Left colon (tissue), 2 donors: ENCODE measurements around the gene CEP170B. TPM values are rescaled to one million over a fixed set of nuclear protein-coding genes. Genes with fewer than 3 reads are reported as not detected.
A peak's percentile ranks its signal among the peaks of the same experiment; 100 is the strongest.
"Not testable (repeated sequence)": the region's sequence is repeated elsewhere in the genome, so short reads cannot be mapped to it uniquely, and the experiment has no call there.

Experiments
- ATAC-seq: fragments of 200-7000 bp; cut with Tn5 transposase; one replicate; pipeline ENCODE4 v1.9.1; 2020; ENCODE audit warnings: mild to moderate bottlenecking, moderate library complexity
- DNase-seq, 2 donors: peaks; one replicate each; pipeline ENCODE4 v3.0.0-alpha.2; 2020
- intact Hi-C, 2 donors: fragments of 100-400 bp; cut with DNase I in 1 of 2; cut with micrococcal nuclease in 1 of 2; formaldehyde crosslinking; loops; one replicate each; pipeline versions ENCODE4 v1.11.2 to v1.14.0; 2022; cut with DNase I, micrococcal nuclease
- long read RNA-seq: library from polyadenylated mRNA; unstranded; transcript quantifications from one replicate; pipeline ENCODE4 v2.0.0, GENCODE V29; 2021
- total RNA-seq, 2 donors: library from RNA; stranded (reverse); fragmentation: NEBNext Ultra II Directional; extraction: Animal tissue kit (Norgen Biotek cat#: 25700); gene quantifications; one replicate each; pipeline ENCODE4 v1.2.1, GENCODE V29; 2021
- donor health status: DM: no; HTN: no; CAD: no.
- donor health status: DM: yes; HTN: yes; CAD: no.

The CEP170B gene
- 10 to 100 TPM; 76.4 to 89.3 TPM for total RNA-seq
- long read RNA-seq, partial matches to known transcripts = 2 of 21 reads
- long read RNA-seq, other reads (novel, unspliced or antisense) = 19 of 21 reads

GRCh38 chr14:104865081-104865630 is at the start of gene CEP170B:
Gene CEP170B, plus strand, starts transcription at chr14:104865268. Its CDS starts 3,183 bp downstream, at chr14:104868451.
- peak; percentile 56 for ATAC-seq
- peak in 1 of 2 donors; percentile 69 for DNase-seq

GRCh38 chr14:104816616-104816884 is 48.5 kb upstream of the CEP170B start:
- intact Hi-C loops = no loop called here
- ATAC-seq (no peak), DNase-seq (no peak)

More at GRCh38 chr14:104865081-104865630, at the start of gene CEP170B:
- intact Hi-C loops = no loop called here

GRCh38 chr14:104817930-104818713 is 46.9 kb upstream of the CEP170B start:
- ATAC-seq = no peak
- peak in 1 of 2 donors; percentile 7 for DNase-seq
- intact Hi-C loops = no loop called here

GRCh38 chr14:104818714-104819161 is 46.3 kb upstream of the CEP170B start:
- intact Hi-C loops = no loop called here

GRCh38 chr14:104819361-104819781 is 45.7 kb upstream of the CEP170B start:
- intact Hi-C loops = no loop called here
- ATAC-seq = no peak
- DNase-seq = peak in 1 of 2 donors; percentile 17

More at GRCh38 chr14:104818714-104819161, 46.3 kb upstream of the CEP170B start:
- ATAC-seq = no peak
- DNase-seq = peak in 1 of 2 donors; percentile 26

- ATAC-seq = peak; percentile 65
- intact Hi-C loops = loop anchor here in 1 of 2 donors (5.0 kb wide), 1 partner anchor 53 kb away; no protein-coding TSS in a partner anchor
Observed at GRCh38 chr14:104820669-104821228, 44.3 kb upstream of the CEP170B start.

GRCh38 chr14:104821229-104821945 is 43.7 kb upstream of the CEP170B start:
- intact Hi-C loops = loop anchor here in 1 of 2 donors (5.0 kb wide), 1 partner anchor 54 kb away; no protein-coding TSS in a partner anchor
- peak in 1 of 2 donors; percentile 13 for DNase-seq
- ATAC-seq = no peak

More at GRCh38 chr14:104820669-104821228, 44.3 kb upstream of the CEP170B start:
- DNase-seq = peak; percentile 64 to 65

- ATAC-seq = no peak
- intact Hi-C loops = loop anchor here in 1 of 2 donors (5.0 kb wide), 1 partner anchor 55 kb away; no protein-coding TSS in a partner anchor
- peak in 1 of 2 donors; percentile 22 for DNase-seq
Observed at GRCh38 chr14:104821971-104822608, 43.0 kb upstream of the CEP170B start.

- ATAC-seq (no peak), DNase-seq (peak in 1 of 2 donors; percentile 12)
- intact Hi-C loops = loop anchor here in 1 of 2 donors (5.0 kb wide), 1 partner anchor 56 kb away; no protein-coding TSS in a partner anchor
Observed at GRCh38 chr14:104822821-104823615, 42.0 kb upstream of the CEP170B start.

- intact Hi-C loops = loop anchor here in 1 of 2 donors (5.0 kb wide), 1 partner anchor 57 kb away; no protein-coding TSS in a partner anchor
- ATAC-seq (no peak), DNase-seq (peak in 1 of 2 donors; percentile 2)
Observed at GRCh38 chr14:104824353-104824997, 40.6 kb upstream of the CEP170B start.

GRCh38 chr14:104826189-104826860 is 38.7 kb upstream of the CEP170B start:
- intact Hi-C loops = no loop called here
- ATAC-seq (peak; percentile 86), DNase-seq (peak; percentile 85 to 95)

GRCh38 chr14:104826861-104827176 is 38.2 kb upstream of the CEP170B start:
- intact Hi-C loops = no loop called here
- no peak for DNase-seq
- ATAC-seq = no peak

GRCh38 chr14:104827177-104828055 is 37.7 kb upstream of the CEP170B start:
- DNase-seq (peak; percentile 54 to 61), ATAC-seq (peak; percentile 60)
- intact Hi-C loops = no loop called here

- intact Hi-C loops = no loop called here
- DNase-seq (peak in 1 of 2 donors; percentile 8), ATAC-seq (no peak)
Observed at GRCh38 chr14:104830781-104831180, 34.3 kb upstream of the CEP170B start.

- DNase-seq = peak in 1 of 2 donors; percentile 5
- ATAC-seq, intact Hi-C loops: not testable (repeated sequence)
Observed at GRCh38 chr14:104836171-104836935, 28.7 kb upstream of the CEP170B start.
